HepG2 (cell line): ENCODE measurements around the gene RPUSD4.

Source experiments
- EZH2 ChIP-seq: conservative IDR thresholded peaks from 2 replicates; pipeline ENCODE4 v1.6.1; 2012; ENCODE audit warnings: mild to moderate bottlenecking, low read depth, low read length, moderate library complexity
- ZNF850 ChIP-seq: sonication (generic); formaldehyde crosslinking; conservative IDR thresholded peaks from 2 replicates; pipeline ENCODE4 v1.9.0; 2021; ENCODE audit warnings: mild to moderate bottlenecking, missing genetic modification reagents

DNA sequence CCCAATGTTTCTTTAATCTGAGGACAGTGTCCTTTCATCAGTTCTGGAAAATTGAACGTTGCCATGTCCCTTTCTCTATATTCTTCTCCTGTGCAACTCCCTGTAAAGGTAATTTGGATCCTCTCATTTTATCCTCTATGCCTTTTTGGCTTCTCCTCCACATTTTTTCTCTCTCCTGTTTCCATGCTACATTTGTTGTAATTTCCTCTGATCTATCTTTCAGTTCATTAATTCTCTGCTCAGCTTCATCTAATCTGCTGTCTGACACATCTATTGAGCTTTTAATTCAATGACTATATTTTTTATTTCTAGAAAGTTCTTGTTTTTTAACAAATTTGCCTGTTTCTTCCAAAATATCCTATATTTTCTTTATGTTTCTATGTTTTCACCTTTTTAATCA lies 59.3 kb downstream of the RPUSD4 start:
- TF ChIP-seq EZH2 (no peak), ZNF850 (no peak)
